Glomerular endothelial cell (primary cell): Measurements from ENCODE around the gene COX7C. TPM values are rescaled to one million over a fixed set of nuclear protein-coding genes. Genes with fewer than 3 reads are reported as not detected.
"Not testable (repeated sequence)": the region's sequence is repeated elsewhere in the genome, so short reads cannot be mapped to it uniquely, and the experiment has no call there.

ENCODE experiments used
- DNase-seq: peaks from one replicate; pipeline ENCODE4 v3.0.0-alpha.2; 2011; ENCODE audit warnings: low read depth, low spot score; ENCODE audit errors: extremely low read depth
- total RNA-seq: library from RNA; depleted of rRNA; stranded (reverse); fragments of >200 nt; gene quantifications from 2 replicates; pipeline ENCODE4 v1.2.3, GENCODE V29; 2015

Gene COX7C, protein sequence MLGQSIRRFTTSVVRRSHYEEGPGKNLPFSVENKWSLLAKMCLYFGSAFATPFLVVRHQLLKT
- total RNA-seq: 474 and 508 TPM in 2 replicates

DNA sequence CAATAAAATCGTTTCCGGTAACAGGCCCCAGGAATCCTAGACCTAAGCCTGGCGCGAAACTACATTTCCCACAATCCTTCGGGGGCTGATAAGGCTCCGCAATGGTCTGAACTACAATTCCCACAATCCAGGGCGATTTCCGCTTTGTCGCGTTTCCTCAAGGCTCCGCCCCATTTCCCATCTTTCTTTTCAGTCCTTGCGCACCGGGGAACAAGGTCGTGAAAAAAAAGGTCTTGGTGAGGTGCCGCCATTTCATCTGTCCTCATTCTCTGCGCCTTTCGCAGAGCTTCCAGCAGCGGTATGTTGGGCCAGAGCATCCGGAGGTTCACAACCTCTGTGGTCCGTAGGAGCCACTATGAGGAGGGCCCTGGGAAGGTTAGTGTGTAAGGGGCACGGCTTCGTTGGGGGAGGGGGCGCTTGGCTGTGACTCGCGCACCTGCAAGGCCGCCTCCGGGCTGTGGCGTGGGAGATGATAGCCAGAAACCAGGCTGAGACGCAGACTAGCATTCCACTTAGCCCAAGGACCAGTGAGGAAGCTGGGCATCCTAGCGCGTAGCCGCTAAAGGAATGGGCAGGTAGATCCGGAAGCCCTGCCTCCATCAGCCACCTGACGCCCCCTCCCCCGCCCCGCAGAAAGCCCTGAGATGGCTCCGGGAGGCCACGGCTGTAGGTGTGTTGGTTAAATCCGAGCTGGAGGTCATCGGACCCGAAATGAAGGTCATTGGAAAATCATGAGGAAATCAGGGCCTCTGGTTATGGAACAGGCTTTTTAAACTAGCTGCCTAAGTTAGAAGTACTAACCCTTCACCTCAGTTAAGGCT is at the start of gene COX7C:
Gene COX7C, plus strand, starts transcription at position 186 of the 821 bp plus-strand sequence. Its CDS starts 115 bp downstream, at position 301.
- DNase-seq: peak; percentile 92

GRCh38 chr5:86569522-86570426 is 48.0 kb upstream of the COX7C start:
- not testable (repeated sequence) for DNase-seq

DNA sequence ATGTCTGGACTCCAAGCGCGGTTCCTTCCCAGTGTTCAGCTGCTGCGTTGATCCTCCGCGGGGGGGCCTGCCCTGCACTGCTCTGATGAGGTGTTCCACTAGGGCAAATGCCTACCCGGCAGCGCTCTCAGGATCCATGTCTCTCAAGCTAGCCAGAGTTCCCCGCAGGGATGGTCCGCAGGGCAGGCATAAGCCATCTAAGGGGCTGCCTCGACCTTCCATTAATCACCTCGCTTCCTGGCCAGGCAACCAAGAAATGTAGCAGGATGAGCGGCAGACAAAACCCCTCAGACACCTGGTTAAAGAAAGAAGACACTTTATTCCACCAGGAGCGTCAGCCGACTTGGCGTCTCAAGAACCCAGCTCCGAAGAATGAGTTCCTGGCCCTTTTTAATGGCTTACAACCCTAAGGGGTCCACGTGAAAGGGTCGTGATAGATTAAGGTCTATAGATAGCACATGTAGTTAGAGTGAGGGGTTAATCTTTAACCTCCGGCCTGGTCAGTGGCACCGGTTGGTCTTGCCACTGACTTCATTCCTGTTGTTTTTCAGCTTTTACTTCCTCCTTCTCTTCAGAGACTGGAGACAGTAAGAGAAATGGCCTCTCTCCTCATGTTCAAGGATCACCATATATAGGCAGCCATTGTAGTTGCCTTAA is 47.2 kb upstream of the COX7C start:
- DNase-seq: no peak

GRCh38 chr5:86571109-86571508 is 46.6 kb upstream of the COX7C start:
- DNase-seq: not testable (repeated sequence)

DNA sequence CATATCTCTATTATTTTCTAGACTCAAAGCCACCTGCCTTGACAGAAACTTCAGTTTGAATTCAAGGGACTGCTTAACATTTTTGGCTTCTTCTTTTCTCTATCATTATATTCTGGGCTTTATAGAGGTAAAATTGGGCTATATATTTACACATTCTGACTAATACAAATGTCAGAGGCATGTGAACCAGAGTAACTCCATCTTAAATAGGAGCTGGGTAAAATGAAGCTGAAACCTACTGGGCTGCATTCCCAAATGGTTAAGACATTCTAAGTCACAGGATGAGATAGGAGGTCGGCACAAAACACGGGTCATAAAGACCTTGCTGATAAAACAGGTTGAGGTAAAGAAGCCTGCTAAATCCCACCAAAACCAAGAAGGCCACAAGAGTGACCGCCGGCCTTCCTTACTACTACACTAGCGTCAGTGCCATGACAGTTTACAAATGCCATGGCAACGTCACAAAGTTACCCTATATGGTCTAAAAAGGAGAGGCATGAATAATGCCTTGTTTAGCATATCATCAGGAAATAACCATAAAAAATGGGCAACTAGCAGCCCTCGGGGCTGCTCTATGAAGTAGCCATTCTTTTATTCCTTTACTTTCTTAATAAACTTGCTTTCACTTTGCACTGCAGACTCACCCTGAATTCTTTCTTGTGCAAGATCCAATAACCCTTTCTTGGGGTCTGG is 44.8 kb upstream of the COX7C start:
- no peak for DNase-seq

DNA sequence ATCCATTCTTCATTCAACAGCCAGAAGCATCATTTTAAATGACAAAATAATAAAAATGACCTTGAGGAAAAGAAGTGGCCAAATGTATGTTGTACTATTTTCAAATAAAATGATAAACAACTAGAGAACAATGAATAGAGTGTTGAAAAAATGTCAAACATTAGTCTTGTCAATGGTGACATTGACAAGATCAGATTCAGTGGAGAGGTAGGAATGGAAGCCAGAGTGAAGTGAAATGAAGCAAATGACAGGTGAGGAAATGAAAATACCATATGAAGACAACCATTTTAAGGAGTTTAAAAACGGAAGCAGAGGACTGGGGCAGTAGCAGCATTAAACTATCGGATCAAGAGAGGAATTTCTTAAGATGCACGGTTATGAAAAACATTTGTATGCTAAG is 38.2 kb upstream of the COX7C start:
- DNase-seq: no peak

DNA sequence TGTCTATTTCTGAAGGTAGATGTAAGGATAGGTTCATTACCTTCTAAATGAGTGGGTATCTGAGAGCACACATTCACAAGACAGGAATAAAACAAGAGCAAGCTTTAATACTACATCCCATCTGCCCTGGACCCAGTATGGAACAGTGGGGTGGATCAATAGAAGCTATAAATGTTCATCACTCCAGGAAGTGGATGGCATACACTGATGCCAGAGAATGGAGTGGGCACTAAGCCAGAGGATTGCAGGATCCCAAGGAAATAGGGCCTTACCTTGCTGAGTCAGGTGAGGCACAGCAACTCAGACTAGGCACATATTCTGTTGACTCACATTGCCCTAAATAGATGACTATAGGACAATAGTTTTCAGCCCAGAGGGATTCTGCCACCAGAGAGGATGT is 21.3 kb upstream of the COX7C start:
- DNase-seq: no peak

DNA sequence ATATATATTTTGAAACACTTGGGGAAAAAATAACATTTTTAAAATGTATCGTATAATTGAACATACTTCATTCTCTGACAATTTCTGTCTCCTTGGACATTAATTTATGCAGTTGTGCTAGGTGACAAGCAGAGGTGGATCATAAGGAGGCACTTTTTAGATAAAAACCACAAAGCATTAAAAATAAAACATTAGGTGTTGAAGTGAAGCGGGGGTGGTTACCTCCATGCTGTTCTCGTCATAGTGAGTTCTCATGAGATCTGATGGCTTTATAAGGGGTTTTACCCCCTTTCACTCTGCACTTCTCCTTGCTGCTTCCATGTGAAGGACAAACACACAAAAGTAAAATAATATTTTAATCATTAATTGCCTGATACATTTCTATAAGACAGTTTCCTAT is 11.9 kb upstream of the COX7C start:
- no peak for DNase-seq

DNA sequence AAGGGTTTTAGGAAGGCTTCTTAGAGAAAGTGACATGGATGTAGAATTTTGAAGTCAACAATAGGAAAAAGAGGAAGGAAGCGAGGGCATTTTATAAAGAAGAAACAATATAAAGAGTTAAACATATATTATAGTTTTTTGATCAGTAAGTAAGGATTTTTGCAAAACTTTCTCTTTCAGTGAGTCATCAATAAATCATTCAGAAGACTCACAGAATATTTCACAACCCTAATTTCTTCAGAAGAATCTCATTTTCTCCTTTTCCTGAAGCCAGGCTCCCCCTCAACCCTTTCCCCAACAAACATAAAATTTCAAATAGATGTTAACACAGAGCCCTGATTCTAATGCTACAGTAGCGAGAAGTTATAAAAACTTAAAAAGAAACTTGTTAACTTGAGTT is 4.3 kb upstream of the COX7C start:
- DNase-seq: no peak

DNA sequence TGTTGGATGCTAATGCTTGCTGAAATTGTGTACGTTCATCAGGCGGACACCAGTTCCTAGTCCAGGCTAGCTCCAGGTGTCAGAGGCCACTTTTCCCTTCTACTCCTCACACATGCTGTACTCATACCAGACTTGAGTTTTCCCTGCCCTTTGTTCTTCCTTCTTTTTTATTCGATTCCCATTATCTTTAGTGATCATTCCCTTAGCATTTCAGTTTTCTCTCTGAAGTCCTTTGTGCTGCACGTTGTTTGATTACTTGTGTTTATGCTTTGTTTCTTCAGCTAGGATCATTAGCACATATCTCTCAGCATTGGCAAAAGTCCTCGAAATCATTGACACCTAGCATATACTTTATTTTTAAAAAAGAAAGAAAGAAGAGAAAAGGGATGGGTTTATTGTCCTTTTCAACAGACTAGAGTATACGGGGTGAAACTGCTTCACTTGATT is 409 bp upstream of the COX7C start:
- no peak for DNase-seq

DNA sequence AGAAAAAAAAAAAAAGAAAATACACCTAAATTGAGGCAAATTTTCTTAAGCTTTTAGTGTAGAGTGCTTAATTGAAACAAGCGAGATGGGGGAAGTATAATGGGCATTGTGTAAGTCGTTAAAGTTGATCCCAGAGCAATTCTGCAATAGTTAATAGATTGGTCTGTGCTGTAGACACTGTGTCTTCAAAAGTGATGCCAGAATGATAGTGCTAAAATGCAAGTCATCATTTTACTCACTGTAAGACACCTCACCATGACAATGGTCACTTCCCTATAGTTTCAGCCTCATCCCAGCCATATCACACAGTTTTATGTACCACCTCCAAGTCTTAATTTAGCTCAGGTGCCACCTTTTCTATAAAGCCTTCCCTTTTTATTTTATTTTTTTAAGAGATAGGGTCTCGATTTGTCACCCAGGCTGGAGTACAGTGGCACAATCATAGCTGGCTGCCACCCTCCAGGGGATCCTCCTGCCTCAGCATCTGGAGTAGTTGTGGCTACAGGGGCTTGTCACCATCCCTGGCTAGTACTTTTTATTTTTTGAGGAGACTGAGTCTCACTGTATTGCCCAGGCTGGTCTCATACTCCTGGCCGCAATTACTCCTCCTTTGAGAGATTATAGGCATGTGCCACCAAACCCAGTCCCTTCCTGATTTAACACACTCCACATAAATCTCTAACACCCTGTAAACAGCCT is 6.2 kb downstream of the COX7C start:
- DNase-seq: no peak

DNA sequence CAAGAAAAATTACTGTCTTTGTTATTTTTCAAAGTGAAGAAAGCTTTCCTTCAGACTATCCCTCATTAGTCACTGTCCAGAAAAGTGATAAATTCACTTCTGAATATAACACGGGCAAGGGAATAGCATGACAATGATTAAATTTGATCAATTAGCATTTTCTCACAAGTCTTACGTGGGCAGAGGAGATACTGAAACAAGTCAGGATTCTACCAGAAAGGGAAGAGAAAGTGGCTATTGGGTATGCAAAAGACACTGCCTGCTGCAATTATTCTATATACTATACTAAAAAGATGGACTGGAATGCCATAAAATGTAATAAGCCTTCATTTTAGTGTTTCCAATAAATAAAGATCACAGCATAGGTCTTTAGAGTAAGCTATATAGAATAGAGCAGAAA is 7.4 kb downstream of the COX7C start:
- no peak for DNase-seq

GRCh38 chr5:86626149-86626548 is 8.4 kb downstream of the COX7C start:
- DNase-seq: no peak

DNA sequence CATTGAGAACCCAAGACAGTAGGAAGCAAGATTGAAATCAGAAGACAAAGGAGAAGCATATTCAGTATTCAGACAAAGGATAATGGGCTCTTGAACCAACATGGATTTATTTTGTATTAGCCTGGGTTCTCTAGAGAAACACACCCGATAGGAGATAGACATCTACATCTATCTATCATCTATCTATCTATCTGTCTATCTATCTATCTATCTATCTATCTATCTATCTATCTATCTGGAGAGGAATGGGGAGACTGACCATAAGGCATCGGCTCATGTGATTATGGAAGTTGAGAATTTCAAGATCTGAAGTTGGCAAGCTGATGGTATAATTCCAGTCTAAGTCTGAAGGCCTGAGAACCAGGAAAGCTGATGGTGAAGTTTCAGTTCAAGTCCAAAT is 13.4 kb downstream of the COX7C start:
- no peak for DNase-seq

DNA sequence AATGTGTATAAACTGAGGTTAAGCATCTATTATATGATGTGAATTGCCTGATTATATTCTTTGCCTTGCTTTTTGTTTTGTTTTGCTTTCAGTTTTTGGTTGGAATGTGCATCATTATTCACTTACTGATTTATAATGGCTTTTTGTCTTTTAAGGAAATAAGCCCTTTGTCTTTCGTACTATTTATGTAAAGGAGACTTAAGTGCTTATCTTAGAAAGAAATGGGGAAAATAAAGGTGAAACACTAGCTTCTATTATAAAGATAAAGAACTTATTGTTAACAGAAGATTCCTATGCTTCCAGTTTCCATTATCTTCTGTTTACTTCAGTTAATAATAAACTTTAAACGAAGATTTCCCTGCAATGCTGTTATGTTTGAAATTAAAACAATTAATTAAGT is 23.3 kb downstream of the COX7C start:
- DNase-seq: no peak

DNA sequence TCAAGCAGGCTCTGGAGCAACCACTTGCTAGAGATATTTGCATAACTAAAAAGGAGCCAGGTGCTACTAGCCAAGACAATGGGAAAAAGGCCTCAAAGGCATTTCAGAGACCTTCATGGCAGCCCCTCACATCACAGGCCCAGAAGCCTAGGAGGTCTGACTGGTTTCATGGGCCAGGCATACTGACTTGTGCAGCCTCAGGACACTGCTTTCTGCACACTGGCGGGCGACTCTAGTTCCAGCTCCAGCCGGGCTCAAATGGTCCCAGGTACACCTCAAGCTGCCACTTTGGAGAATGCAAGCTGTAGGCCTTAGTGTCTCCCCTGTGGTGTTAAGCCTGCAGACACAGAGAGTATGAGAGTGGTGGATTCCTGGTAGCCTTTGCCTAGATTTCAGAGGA is 27.1 kb downstream of the COX7C start:
- no peak for DNase-seq

GRCh38 chr5:86645885-86646284 is 28.1 kb downstream of the COX7C start:
- no peak for DNase-seq

- DNase-seq: no peak
These were observed 28.9 kb downstream of the COX7C start for GRCh38 chr5:86646671-86647070.

DNA sequence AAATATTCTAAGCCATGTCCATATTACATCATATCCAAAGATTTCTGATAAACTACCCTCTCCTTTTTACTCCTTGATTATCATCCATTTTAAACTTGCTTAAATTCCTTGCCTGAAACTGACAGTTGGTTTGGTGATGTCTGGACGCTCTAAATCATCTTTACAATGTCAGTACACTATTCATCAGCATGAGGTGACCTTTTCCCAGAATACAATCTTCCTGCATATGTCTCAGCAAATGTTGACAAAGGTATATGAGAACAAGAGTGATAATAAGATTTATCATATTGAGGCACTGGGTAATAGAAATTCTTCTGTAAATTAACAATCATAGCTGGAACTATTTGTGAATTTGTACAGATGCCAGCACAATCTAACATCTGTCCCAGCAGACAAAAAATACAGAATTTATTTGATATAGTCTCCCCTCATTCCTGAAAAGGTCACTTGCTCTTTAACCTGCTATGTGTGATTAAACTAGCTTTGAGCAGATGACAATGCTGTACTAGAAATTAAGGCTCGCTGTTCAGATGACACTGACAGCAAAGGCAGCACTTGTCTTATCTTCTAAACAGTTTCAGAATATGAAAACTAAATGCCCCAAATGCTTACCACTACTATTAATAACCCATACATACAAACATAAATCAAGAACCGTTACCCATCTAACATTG is 32.2 kb downstream of the COX7C start:
- DNase-seq: no peak
